ENCODE measurements around the gene KCTD5.
A peak's percentile ranks its signal among the peaks of the same experiment; 100 is the strongest.
"Not testable (repeated sequence)": the region's sequence is repeated elsewhere in the genome, so short reads cannot be mapped to it uniquely, and the experiment has no call there.

The KCTD5 gene

DNA sequence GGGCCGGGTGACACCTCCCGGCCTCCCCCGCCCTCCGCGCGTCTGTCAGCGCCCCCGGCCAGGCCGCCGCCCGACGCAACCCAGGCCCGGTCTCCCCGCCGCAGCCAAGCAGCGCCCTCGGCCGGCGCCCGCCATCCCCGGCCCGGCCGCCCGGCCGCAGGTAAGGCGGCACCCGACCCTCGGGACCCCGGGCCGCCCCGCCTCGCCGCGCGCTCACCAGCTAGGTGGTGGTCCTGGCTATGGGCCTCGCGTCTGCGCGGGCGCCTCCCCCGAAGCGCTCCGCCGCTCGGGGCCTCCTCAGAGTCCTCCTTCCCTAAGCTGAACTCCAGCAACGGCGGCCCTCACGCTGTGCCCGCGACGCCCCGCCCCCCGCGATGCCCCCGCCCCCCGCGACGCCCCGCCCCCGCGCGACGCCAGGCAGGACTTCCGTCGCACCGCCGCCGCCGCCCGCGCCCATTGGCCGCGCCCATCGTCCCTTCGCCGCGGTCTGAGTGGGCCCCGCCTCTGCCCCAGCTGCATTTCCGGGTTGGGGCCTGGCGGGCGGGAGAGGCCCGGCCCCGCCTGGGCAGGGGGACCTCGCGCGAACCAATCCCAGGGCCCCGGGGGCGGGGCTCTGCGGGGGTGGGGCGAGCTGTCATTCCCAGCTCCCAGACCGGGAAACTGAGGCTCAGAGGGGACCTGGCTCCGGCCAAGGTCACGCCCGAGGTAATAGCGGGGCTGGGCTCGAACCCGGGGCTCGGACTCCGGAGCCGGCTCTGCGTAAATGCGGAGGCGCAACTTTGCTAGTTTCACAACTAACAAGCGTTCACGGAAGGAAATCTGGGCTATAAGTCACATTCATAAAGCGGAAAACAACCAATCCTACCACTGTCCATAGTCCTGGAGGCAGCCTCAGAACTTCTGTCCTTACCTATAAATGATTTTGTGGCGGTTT is 9.0 kb upstream of the KCTD5 start:
- peak; percentile 97 for DNase-seq

DNA sequence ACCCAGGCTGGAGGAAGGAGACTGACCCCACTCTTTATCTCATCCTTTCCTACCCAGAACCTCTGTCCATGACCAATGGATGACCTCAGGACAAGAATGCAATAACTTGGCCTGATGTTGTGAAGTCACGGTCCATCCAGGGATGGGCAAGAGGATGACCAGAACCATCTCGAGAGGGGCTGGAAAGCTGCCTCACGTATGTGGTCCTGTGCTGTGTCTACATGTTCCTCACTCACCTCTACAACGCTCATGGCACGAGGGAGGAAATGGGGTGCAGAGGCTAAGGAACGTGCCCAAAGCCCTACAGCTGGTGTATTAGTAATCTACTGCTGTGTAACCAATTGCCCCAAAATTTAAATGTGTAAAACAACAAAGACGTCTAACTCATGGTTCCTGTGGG is 7.3 kb upstream of the KCTD5 start:
- no peak for DNase-seq

DNA sequence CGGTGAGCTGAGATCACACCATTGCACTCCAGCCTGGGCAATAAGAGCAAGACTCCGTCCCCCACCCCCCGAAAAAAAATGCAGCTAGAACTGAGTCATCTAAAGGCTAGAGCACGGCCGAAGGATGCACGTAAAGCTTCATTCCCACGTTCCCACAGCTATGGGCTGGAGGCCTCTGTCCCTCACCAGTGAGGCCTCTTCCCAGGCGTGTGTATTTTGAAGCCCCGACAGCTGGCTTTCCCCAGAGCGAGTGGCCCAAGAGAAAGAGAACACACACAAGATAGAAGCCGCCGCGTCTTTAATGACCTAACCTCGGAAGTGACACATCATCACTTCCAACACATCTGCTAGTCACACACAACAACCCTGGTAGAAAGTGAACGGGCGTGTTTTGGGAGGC is 6.6 kb upstream of the KCTD5 start:
- no peak for DNase-seq

DNA sequence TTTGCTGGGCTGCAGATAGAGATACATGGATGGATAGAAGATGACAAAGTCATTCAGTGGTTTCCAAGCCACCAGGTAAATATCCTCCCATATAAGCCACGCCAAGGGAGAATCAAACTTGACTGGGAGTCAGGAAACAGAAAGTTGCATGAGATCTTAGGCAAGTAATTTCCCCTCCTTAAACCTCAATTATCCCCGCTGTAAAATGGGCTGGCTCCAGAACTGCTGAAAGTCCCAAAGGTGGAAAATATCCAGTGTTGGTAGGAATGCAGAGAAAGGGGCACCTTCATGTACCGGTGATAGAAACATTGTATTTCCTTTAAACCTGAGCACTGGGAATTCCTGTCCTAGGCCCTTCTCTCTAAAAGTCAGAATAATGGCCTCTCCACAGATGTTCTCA is 5.4 kb upstream of the KCTD5 start:
- DNase-seq: not testable (repeated sequence)

DNA sequence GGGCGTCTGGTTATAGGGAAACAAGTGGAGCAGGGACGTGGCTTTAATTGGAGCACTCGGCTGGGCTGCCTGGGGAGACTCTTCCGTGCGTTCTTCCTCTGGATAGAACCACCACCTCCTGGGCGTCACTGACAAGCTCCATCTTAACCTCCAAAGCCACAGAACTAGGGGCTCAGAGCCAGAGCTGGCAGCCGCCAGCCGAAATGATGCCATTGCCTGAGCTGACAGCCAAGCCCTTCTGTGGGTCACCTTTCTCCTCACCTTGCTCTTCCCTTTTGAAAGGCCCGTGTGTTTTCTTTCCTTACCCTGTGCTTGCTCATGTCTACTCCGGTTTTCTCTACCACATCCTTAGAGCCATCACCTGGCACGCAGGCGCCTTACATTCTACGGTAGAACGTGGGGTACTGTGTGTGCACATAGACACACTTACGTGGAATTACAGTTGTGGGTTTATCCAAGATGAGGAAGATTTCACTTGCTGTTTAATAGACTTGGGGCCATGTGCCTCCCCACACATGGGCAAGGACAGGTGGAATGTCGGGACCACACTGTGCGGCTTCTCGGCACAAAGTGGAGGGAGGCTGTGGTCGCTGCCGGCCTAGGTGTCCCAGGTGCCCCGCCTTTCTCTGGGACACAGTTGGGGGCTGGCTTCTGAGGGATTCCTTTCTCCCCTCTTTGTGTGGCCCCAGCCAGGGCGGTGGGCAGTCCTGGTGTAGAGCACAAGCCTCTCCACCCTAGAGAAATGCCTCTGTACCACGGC is 3.9 kb upstream of the KCTD5 start:
- not testable (repeated sequence) for DNase-seq

DNA sequence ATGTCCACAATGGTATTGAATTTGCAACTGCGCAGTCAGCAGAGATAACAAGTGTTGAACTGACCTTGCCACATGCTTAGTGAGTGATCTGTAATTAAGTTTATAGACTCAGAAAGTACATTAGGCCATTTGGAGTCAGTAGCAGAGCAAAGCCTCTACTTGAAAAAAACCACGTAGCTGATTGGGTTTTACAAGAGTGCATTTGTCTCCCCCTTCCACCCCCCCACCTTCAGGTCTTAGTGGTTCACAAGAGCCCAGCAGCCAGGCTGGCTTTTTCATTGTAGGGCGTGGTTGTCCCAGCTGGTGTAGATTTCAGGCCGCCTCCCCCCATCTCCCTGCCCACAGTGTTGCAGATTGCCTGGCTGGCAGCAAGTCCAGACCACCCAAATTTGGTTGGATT is 2.4 kb upstream of the KCTD5 start:
- not testable (repeated sequence) for DNase-seq

DNA sequence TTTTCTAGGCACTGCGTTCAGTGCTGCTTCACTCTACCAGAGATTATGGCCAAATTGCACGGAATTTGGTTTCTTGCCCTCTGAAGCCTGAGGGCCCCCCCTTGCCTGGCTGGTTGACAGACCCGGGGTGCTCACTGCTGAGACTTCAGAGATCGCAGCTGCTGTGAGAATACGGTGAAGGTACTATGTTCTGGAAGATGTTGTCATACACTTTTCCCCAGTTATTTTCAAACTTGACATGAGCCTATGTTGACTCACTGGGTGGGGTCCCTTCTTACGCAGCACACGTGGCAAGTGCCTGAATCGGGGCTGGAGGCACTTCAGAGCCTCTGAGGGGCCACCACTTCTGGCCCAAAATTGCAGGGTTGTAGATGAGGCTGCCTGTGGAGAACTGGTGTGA is 2.0 kb upstream of the KCTD5 start:
- DNase-seq: not testable (repeated sequence)

DNA sequence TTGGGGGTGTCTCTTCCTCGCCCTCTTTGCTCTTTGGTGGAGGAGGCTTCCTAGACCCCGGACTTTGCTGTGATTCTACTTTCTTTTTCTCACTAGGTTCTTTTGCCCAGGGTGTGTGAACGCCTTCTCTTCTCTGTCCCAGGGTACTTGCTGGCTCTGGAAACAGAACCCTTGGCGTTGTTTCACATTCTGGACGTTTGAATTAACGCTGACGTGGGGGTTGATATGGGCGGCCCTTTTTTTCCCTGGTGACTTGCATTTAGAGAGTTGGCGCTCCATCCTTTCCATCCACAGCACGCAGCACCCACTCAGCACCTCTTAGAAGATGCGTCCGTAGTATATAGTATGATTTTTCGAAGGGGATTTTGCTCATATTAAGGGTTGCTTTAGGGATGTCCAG is 718 bp downstream of the KCTD5 start:
- DNase-seq: not testable (repeated sequence)

DNA sequence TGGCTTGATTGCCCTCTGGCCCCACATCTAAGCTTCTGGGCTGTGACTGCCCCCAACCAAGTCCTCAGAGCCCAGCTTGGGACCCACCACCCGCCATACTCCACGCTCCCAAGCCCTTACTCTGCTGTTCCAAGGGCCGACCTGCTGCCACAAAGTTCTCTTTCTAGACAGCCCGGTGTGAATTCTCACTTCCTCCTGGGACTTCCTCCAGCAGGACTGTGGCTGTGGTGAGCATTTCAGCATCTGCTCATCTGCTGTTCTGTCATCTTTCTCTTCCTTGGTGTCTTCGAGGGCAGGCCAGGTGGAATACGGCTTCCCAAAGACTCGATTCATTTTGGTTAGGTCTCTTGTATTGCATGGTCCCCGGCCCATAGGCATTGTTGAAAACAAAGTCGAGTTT is 3.8 kb downstream of the KCTD5 start:
- not testable (repeated sequence) for DNase-seq

DNA sequence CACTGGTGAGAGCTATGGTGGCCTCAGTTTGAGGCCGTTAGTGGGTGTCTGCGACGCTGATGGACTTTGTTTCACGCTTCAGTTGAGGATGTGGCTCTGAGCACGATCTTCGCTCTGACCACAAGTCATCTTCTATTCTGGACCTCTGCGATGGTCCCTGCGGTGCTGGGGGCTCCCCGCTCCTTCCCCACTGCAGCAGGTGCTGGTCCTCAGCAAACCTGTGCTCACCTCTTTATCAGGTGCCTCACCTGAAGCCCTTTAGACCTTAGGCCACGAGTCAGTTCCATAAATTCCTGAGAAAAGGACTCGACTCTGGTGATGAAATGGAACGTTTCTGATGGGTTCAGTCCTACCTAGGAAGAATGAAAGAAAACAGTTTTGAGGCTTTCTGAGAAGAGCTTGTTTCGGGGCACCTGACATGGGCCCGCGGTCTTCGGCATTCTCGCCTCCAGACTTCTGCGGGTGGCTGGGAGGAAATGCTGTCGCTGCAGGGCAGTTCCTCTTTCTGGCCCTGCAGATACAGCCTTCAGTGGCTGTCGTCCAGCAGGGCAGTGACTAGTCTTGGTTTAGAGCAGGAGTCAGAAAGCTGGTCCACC is 4.7 kb downstream of the KCTD5 start:
- peak; percentile 20 for DNase-seq

DNA sequence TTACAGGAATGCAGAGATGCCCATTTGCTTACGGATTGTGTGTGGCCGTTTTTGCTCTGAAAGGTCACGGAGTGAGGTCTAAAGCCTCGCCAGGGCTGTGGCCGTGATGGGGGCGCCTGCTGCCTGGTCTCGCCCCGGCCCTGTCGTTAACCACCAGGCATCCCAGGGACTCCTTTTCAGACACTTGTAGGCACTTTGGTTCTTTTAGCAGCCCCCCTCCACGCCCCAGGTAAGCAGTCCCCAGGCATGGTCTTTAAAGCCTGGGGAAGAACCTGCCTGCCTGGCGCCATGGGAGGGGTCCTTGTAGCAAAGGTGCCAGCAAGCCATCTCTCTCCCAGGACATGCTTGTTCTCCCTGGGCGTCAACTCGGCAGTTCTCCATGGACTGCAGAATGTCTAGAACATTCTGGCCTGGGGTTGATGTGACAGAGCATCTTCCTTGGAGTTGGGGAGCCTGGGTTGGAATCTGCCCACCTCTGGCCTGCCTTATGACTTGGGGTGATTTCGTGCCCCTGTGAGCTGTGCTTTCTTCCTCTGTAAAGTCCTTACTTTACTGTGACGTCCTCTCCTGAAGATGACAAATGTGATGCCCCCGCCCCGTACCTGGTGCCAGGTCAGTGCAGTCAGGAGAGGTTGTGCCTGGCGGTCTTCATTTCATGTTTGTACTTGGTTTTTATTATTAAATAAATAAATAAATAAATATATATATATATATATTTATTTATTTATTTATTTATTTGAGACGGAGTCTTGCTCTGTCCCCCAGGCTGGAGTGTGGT is 5.4 kb downstream of the KCTD5 start:
- no peak for DNase-seq

DNA sequence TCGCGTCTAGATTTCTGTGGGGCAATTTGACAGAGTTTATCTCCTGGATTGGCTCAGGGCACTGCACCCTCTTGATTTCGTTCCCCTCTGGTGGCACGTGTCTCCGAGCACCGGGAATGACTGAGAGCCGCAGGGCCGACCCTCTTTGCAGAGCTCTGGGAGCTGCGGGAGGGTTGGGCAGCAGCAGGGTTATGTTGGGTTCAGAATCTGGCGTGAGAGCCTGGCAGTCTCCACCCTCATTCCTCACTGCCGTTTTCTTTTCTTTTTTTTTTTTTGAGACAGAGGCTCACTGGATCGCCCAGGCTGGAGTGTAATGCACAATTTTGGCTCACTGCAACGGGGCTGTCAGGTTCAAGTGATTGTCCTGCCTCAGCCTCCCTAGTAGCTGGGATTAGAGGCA is 7.1 kb downstream of the KCTD5 start:
- DNase-seq: not testable (repeated sequence)

DNA sequence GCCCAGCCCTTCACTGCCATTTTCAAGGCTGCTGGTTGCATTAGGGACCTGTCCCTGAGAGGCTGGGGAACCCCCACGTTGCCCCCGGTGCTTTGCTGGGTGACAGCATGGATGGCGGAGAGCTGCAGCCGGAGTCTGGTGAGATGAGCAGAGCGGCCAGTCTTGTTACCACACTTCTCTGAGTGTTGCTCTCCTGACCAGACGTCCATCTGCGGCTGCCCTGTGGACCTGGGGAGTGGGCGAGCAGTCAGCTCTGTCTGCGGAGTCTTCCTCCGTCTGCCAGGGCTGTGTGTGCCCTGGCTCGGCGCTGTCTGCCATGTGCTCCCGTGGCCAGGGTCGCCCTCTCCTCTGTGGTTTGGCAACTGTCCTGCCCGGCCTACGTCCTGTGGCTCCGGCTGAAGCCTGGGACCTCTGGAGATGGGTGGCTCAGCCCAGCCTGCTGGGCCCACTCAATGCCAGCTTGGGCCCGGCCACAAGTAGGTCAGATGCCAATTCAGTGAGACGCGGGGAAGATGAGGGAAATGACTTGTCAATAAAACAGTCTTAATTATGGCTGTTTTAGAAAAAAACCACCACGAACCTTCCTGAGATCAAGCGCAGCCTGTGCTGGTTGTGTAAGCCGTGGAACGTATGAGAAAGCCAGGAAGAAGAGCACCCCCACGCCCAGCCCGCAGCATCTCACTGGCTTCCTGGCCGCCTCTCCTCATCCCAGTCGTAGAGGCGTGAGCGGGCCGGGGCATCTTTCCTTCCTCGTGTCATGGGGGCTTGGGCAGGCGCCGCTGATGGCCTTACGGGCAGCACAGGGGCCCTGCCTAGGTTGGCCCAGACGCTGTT is 7.9 kb downstream of the KCTD5 start:
- no peak for DNase-seq

DNA sequence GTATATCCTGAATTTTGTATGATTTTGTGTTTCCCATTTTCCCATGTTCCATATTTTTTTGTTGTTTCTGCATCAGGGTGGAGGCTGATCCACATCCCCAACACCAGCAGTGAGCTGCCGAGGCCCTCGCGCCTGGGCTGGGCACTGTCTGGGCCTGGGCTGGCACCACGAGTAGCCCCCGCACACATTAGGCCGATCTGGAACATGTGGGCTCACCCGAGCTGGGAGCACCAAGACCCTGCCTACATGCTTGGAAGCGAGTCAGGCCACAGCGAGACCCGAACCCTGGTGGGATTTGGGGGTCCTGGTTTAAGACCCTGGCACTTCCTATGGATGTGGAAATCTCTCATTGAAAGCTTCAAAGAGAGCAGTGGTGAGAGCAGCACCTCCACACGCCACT is 8.5 kb downstream of the KCTD5 start:
- no peak for DNase-seq

DNA sequence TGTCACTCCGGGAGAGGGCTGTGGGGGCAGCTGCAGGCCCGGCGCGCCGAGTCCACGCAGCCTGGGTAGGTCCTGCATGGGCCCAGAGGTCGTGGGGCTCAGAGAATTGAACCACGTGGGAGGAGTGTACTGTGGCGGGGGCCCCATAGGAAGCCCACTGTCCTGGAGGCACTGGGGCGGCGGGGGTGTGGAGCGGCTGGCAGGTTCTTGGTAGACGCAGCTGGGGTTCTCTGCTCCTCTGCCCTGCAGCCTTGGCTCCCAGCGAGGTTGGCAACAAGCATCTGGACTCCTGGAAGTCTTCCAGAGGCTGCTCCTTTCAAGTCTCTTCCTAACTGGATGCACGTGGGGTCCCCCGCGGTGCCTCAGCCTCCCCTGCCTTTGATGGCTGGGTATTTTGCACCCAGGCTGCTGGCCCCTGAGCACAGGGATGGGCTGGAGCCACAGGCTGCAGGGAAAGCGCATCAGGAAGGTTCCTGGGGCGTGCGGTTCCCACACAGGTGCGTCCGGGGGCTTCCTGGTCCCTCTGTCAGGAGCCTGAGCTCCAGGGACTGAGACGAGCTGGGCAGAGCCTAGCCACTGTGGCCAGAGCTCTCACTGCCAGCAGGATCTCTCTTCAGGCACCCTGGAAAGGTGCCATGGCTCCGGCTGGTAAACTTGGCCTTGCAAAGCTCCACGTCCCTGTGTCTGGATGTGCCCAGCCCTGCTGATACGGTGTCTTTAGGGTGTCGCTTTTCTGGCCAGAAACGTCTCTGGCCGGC is 9.3 kb downstream of the KCTD5 start:
- no peak for DNase-seq

DNA sequence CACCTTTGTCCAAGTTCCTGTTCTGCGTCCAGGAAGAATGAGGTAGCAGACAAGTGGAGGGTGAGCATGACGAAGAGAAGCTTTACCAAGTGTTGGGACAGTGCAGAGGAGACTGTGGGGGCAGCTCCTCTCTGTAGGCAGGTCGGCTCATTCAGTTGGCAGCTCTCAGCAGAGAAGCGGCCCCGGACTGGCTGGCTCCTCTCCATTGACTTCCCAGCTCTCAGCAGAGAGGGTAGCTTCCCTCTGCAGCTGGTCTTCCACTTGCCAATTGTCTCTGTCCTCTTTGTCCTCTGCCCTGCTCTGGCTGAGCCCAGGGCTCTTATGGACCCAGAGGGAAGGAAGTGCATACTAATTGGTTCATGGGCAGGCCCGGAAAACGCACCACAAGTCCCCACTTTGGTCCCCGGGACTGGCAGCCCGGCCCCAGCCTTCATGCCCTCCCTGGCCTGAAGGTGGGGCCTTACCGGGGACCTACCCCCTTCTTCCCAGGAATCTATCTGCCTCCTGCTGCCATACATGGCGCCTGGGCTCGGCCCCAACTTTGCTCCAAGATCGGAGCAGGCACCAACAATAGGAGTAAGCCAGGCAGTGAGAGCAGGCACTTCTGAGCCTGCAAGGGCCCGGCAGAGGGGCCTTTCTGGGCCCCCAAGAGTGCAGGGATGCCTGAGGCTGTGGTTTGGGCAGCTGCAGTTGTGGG is 10.1 kb downstream of the KCTD5 start:
- no peak for DNase-seq

DNA sequence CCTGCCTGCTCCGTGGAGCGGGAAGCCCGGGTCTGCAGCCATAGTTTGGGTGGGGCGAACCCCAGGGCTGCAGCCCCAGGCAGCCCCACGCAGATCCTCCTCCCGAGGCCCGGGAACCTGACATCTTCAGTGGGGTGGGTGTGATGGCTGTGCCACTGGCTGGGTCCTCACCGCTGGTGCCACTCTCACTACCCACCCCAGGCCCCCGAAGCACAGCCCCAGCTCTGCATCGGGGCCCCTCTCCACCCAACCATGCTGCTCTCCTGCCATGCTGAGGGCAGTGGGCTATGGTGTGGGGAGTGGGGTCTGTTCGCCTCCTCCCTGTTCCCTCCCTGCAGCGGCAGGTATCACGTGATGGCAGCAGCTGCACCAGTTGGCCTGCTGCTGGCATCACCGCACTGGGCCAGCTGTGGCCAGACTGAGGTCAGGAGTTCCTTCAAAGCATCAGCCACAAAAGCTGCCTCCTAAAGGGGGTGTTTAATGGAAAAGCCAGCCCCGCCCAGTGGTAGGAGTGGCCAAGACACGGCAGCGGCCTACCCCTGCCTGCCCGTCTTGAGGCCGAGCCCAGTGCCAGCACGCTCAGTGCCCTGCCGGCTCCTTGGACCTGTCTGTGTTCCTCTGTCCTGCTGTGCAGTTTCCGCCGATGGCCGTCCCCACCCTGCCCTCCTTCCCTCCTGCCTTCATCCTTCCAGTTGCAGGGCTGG is 10.8 kb downstream of the KCTD5 start:
- DNase-seq: no peak

DNA sequence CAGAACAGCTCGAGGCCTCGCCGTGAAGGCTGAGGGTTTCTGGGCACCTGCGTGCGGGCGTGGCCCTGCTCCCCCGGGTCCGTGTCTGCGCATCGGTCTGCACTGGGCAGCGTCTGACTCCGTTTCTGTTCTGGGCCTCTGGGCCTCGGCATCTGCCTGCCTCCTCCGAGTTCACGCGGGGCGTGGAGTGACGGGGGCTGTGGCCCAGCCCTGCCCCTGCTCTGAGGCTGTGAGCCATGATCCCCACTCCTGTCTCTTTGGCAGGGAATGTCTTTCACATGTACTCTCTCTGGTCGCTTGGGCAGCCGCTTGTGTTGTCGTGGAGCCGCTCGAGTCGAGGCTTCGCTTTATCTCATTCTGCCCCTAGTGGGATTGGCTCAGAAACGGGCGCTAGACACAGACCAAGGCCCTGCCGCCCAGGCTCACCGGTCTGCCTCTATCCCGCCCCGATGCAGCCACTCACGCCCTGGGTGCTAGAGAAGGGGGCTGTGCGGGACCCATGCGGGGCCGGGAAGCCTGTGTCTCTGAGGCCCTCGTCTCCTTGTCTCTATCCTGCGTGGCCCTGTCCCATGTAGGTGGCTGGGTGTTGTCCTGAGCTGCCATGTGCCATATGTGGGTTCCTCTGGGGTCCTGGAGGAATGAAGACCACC is 14.4 kb downstream of the KCTD5 start:
- not testable (repeated sequence) for DNase-seq

DNA sequence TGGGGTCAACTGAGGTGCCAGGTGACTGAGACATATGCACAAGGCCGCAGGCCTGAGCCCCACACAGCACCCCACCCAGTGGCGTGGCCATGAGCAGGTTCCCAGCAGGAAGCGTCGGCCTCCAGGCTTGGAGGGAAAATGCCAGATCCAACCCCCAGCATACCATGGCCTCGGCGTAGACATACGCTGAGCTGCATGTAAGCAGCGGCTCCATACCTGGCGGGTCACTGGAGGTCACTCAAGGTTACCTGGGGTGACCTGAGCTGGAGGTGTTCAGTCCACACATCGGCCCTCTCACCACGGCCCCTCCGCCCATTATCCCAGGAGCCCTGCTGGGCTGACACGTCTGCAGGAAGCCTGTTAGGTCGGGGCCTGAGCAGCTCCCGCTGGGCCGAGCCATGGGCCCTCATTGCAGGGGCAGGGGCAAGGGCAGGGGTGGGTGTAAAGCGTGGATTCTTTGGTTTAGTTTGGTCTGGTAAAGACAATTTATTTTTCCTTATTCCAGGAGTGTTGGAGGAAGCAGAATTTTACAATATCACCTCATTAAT is 15.2 kb downstream of the KCTD5 start:
- DNase-seq: no peak
